Osteoblast (primary cell): ENCODE results near the gene IGF1R. TPM values are rescaled to one million over a fixed set of nuclear protein-coding genes. Genes with fewer than 3 reads are reported as not detected.
A peak's percentile ranks its signal among the peaks of the same experiment; 100 is the strongest.

ENCODE experiments used
- DNase-seq: peaks from one replicate; pipeline ENCODE4 v3.0.0; 2011; ENCODE audit warnings: low spot score, mixed read lengths; ENCODE audit not compliant: insufficient read length; ENCODE audit errors: missing footprints
- H2AFZ ChIP-seq: 2 replicates; pipeline ENCODE4 v1.6.0; 2011; ENCODE audit warnings: mild to moderate bottlenecking, low read length
- H3K27ac ChIP-seq: 2 replicates; pipeline ENCODE4 v1.5.1; 2011; ENCODE audit warnings: mild to moderate bottlenecking, low read depth, low read length, moderate library complexity
- H3K27me3 ChIP-seq: 2 replicates; pipeline ENCODE4 v1.6.0; 2012; ENCODE audit warnings: mild to moderate bottlenecking, control low read depth, inconsistent platforms, low read length, moderate library complexity; ENCODE audit not compliant: insufficient read depth
- H3K36me3 ChIP-seq: 2 replicates; pipeline ENCODE4 v1.5.1; 2011; ENCODE audit warnings: mild to moderate bottlenecking, low read length, control low read depth, moderate library complexity; ENCODE audit not compliant: insufficient read depth
- H3K4me1 ChIP-seq: 2 replicates; pipeline ENCODE4 v1.5.1; 2011; ENCODE audit warnings: mild to moderate bottlenecking, low read length, control low read depth, moderate library complexity; ENCODE audit not compliant: insufficient read depth
- H3K4me2 ChIP-seq: 2 replicates; pipeline ENCODE4 v1.6.0; 2011; ENCODE audit warnings: mild to moderate bottlenecking, low read length; ENCODE audit not compliant: insufficient read depth
- H3K4me3 ChIP-seq: fragments of 200-600 bp; sonication (generic); 3 replicates; pipeline ENCODE4 v1.5.1; 2012; ENCODE audit warnings: mild to moderate bottlenecking, low read length, inconsistent platforms; ENCODE audit not compliant: insufficient read depth
- H3K79me2 ChIP-seq: 2 replicates; pipeline ENCODE4 v1.6.0; 2012; ENCODE audit warnings: mild to moderate bottlenecking, low read length, control low read depth, inconsistent platforms; ENCODE audit not compliant: insufficient read depth
- H3K9me3 ChIP-seq: 2 replicates; pipeline ENCODE4 v1.5.1; 2011; ENCODE audit warnings: low read depth, low read length, control low read depth
- H4K20me1 ChIP-seq: 2 replicates; pipeline ENCODE4 v1.6.0; 2012; ENCODE audit warnings: mild to moderate bottlenecking, low read length, control low read depth; ENCODE audit not compliant: insufficient read depth
- CTCF ChIP-seq: IDR thresholded peaks from 2 replicates; pipeline ENCODE4 v1.5.1; 2011; ENCODE audit warnings: mild to moderate bottlenecking, low read depth, low read length, moderate library complexity; ENCODE audit errors: extremely low read depth
- total RNA-seq: library from RNA; depleted of rRNA; stranded (reverse); fragments of >200 nt; gene quantifications from 2 replicates; pipeline ENCODE4 v1.2.3, GENCODE V29; 2012

Gene IGF1R
- total RNA-seq, 1 donor: 18.8 TPM

- no peak overlapping the region for H2AFZ ChIP-seq
- H3K4me1 ChIP-seq: peaks cover 18% of the 10 kb centered on the region
- no peak for TF ChIP-seq CTCF
- no peaks in the 10 kb centered on the region for H4K20me1 ChIP-seq
- no peaks in the 10 kb centered on the region for H3K79me2 ChIP-seq
- H3K36me3 ChIP-seq: no peaks in the 10 kb centered on the region
- no peaks in the 10 kb centered on the region for H3K27me3 ChIP-seq
- H3K27ac ChIP-seq: peak overlapping the region; percentile 15
- no peak overlapping the region for H3K4me3 ChIP-seq
- DNase-seq: peak; percentile 93
- peak overlapping the region; percentile 12 for H3K4me2 ChIP-seq
- H3K9me3 ChIP-seq: no peaks in the 10 kb centered on the region
Observed at GRCh38 chr15:98983334-98983733, 335.0 kb downstream of the IGF1R start.

GRCh38 chr15:98986281-98986680, 337.9 kb downstream of the IGF1R start:
- Histone ChIP-seq H2AFZ (no peak overlapping the region), H3K27me3 (no peaks in the 10 kb centered on the region), H3K27ac (no peak overlapping the region), H3K36me3 (no peaks in the 10 kb centered on the region), H3K4me3 (no peak overlapping the region), H3K9me3 (no peaks in the 10 kb centered on the region), H4K20me1 (no peaks in the 10 kb centered on the region), H3K4me2 (no peak overlapping the region), H3K4me1 (peaks cover 18% of the 10 kb centered on the region), H3K79me2 (no peaks in the 10 kb centered on the region)
- TF ChIP-seq CTCF: no peak
- DNase-seq: no peak

GRCh38 chr15:98994892-98995291, 346.6 kb downstream of the IGF1R start:
- H3K27ac ChIP-seq: no peak overlapping the region
- no peak overlapping the region for H3K4me2 ChIP-seq
- H3K9me3 ChIP-seq: no peaks in the 10 kb centered on the region
- no peak for TF ChIP-seq CTCF
- H3K27me3 ChIP-seq: peaks cover 3% of the 10 kb centered on the region
- H3K4me3 ChIP-seq: no peak overlapping the region
- H3K79me2 ChIP-seq: no peaks in the 10 kb centered on the region
- H3K36me3 ChIP-seq: no peaks in the 10 kb centered on the region
- no peaks in the 10 kb centered on the region for H4K20me1 ChIP-seq
- no peaks in the 10 kb centered on the region for H3K4me1 ChIP-seq
- no peak overlapping the region for H2AFZ ChIP-seq
- DNase-seq: no peak

GRCh38 chr15:98996169-98996568, 347.8 kb downstream of the IGF1R start:
- Histone ChIP-seq H3K79me2 (no peaks in the 10 kb centered on the region), H3K4me3 (no peak overlapping the region), H3K4me1 (no peaks in the 10 kb centered on the region), H3K27ac (no peak overlapping the region), H3K36me3 (no peaks in the 10 kb centered on the region), H4K20me1 (no peaks in the 10 kb centered on the region), H2AFZ (no peak overlapping the region), H3K4me2 (no peak overlapping the region), H3K9me3 (no peaks in the 10 kb centered on the region), H3K27me3 (peaks cover 3% of the 10 kb centered on the region)
- no peak for DNase-seq
- TF ChIP-seq CTCF: no peak
